Vagina (tissue), 2 donors: ENCODE measurements around the gene KPNA3. TPM values are rescaled to one million over a fixed set of nuclear protein-coding genes. Genes with fewer than 3 reads are reported as not detected.

Source experiments
- DNase-seq, 2 donors: peaks; one replicate each; pipeline ENCODE4 v3.0.0-alpha.2; 2017; ENCODE audit errors: extremely low spot score in 2 of 2
- H3K27ac ChIP-seq: fragments of 200-600 bp; sonication (generic); one replicate; pipeline ENCODE4 v1.5.1; 2019
- H3K27me3 ChIP-seq: fragments of 200-600 bp; sonication (generic); one replicate; pipeline ENCODE4 v1.5.1; 2019
- H3K36me3 ChIP-seq, 2 donors: fragments of 200-600 bp; sonication (generic); one replicate each; pipeline ENCODE4 v1.5.1; 2017 to 2019
- H3K4me1 ChIP-seq: fragments of 200-600 bp; sonication (generic); one replicate; pipeline ENCODE4 v1.5.1; 2019
- H3K4me3 ChIP-seq, 2 donors: fragments of 200-600 bp; sonication (generic); 1 replicate in 1 of 2; 2 replicates in 1 of 2; pipeline ENCODE4 v1.5.1; 2016 to 2019
- H3K9me3 ChIP-seq: fragments of 200-600 bp; sonication (generic); one replicate; pipeline ENCODE4 v1.5.1; 2019
- POLR2A ChIP-seq, 2 donors: fragments of 450-650 bp; IDR thresholded peaks; one replicate each; pipeline ENCODE4 v1.6.1; 2017; ENCODE audit warnings: antibody characterized with exemption in 2 of 2, mild to moderate bottlenecking in 2 of 2, moderate library complexity in 2 of 2
- POLR2AphosphoS5 ChIP-seq, 2 donors: sonication (generic); formaldehyde crosslinking; IDR thresholded peaks; one replicate each; pipeline ENCODE4 v1.9.0; 2017; ENCODE audit warnings: antibody characterized with exemption in 2 of 2, mild to moderate bottlenecking in 2 of 2, low read depth in 1 of 2; ENCODE audit not compliant: insufficient read depth in 1 of 2
- intact Hi-C: fragments of 100-400 bp; cut with DNase I; formaldehyde crosslinking; loops from one replicate; pipeline ENCODE4 v1.15.1; 2023
- total RNA-seq: library from RNA; depleted of rRNA; stranded (reverse); fragments of >200 nt; gene quantifications from one replicate; pipeline ENCODE4 v1.2.3, GENCODE V29; 2016
- TF ChIP-seq, protein P1 (sequence below), 3 experiments: fragments of 450-650 bp in 2 of 3; fragments of 200-600 bp in 1 of 3; sonication (generic) in 1 of 3; IDR thresholded peaks; one replicate each; pipeline ENCODE4 v1.5.1; 2017 to 2019; ENCODE audit warnings: antibody characterized with exemption in 3 of 3, mild to moderate bottlenecking in 2 of 3, moderate library complexity in 2 of 3

Gene KPNA3
- total RNA-seq, 1 donor from 2014 or later, result 17.2 TPM

DNA sequence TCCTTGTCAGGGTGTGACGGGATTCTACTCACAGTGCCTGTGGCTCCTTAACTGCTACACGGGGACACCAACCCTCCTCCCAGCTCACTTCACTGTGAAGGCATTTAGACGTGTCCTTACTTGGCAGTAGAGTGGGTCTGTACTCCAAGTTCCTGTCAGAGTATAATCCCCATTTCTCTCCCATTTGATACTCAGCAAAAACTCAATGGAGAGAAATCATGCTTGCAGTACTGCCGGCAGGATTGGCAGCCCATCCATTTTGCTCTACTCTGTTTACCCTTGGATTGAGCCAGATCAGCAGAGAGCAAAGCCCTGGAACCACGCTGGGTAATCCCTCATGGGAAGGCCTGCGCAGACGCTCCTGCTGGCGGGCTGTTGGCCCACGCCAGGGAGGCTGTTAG, 135.2 kb downstream of the KPNA3 start:
- TF ChIP-seq POLR2A (IDR thresholded peaks at IDR 0.05) (no peak), POLR2AphosphoS5 (IDR thresholded peaks at IDR 0.05; ENCODE audit: insufficient read depth in 1 of 2, low read depth in 1 of 2) (peak in 1 of 2 donors; percentile 52)
- DNase-seq, result no peak
- no peak overlapping the region for H3K4me3 ChIP-seq
- no peak overlapping the region for H3K27ac ChIP-seq
- H3K27me3 ChIP-seq, result no peaks in the 10 kb centered on the region
- H3K9me3 ChIP-seq, result no peaks in the 10 kb centered on the region
- intact Hi-C loops, result no loop called here
- peaks cover 0 to 14% of the 10 kb centered on the region in 2 donors for H3K36me3 ChIP-seq
- no peaks in the 10 kb centered on the region for H3K4me1 ChIP-seq

DNA sequence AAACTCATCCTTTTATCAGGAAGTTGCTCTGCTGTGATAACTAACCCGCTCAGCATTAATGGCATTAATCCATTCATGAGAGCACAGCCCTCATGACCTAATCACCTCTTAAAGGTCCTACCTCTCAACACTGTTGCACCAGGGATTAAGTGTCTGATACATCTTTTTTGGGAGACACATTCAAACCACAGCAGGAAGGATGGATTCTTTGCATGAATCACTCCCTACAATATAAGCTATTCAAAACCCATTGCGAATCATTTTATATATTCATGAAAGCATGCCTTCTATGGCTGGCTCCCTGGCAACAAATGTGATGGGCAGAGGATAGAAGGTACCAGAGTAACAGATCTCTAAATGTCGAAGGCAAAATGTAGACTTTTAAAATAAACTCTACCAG, 136.6 kb downstream of the KPNA3 start:
- no peak overlapping the region for H3K4me3 ChIP-seq
- TF ChIP-seq, protein P1, sequence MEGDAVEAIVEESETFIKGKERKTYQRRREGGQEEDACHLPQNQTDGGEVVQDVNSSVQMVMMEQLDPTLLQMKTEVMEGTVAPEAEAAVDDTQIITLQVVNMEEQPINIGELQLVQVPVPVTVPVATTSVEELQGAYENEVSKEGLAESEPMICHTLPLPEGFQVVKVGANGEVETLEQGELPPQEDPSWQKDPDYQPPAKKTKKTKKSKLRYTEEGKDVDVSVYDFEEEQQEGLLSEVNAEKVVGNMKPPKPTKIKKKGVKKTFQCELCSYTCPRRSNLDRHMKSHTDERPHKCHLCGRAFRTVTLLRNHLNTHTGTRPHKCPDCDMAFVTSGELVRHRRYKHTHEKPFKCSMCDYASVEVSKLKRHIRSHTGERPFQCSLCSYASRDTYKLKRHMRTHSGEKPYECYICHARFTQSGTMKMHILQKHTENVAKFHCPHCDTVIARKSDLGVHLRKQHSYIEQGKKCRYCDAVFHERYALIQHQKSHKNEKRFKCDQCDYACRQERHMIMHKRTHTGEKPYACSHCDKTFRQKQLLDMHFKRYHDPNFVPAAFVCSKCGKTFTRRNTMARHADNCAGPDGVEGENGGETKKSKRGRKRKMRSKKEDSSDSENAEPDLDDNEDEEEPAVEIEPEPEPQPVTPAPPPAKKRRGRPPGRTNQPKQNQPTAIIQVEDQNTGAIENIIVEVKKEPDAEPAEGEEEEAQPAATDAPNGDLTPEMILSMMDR (IDR thresholded peaks at IDR 0.05), result no peak
- peak in 1 of 2 donors; percentile 42 for TF ChIP-seq POLR2AphosphoS5 (IDR thresholded peaks at IDR 0.05; ENCODE audit: insufficient read depth in 1 of 2, low read depth in 1 of 2)
- H3K27ac ChIP-seq, result no peak overlapping the region
- H3K9me3 ChIP-seq, result no peaks in the 10 kb centered on the region
- H3K27me3 ChIP-seq, result no peaks in the 10 kb centered on the region
- peaks cover 0 to under 1% of the 10 kb centered on the region in 2 donors for H3K36me3 ChIP-seq
- DNase-seq, result no peak
- intact Hi-C loops, result no loop called here
- no peaks in the 10 kb centered on the region for H3K4me1 ChIP-seq

DNA sequence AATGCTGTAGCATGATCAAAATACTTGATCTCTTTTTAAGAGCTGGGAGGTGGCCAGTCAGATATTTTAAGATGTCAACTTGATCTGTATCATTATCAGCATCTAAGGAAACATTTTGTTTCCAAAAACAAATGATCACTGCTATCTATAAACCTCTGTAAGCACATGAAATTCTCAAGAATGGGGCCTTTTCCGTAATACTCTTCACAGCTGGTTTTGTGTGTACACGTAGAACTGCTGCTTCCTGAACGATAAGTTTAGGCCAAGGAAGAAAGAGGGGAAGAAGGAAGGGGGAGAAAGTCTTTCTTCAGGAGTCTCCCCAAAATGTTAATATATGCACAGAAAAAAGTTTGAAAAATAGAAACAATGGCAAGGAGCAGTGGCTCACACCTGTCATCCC, 138.5 kb downstream of the KPNA3 start:
- Histone ChIP-seq H3K4me1 (no peaks in the 10 kb centered on the region), H3K36me3 (no peaks in the 10 kb centered on the region), H3K27me3 (no peaks in the 10 kb centered on the region), H3K9me3 (no peaks in the 10 kb centered on the region), H3K27ac (no peak overlapping the region), H3K4me3 (no peak overlapping the region)
- TF ChIP-seq, protein P1 (IDR thresholded peaks at IDR 0.05), result no peak
- TF ChIP-seq POLR2A (IDR thresholded peaks at IDR 0.05) (no peak), POLR2AphosphoS5 (IDR thresholded peaks at IDR 0.05; ENCODE audit: insufficient read depth in 1 of 2, low read depth in 1 of 2) (no peak)
- intact Hi-C loops, result no loop called here
- no peak for DNase-seq

DNA sequence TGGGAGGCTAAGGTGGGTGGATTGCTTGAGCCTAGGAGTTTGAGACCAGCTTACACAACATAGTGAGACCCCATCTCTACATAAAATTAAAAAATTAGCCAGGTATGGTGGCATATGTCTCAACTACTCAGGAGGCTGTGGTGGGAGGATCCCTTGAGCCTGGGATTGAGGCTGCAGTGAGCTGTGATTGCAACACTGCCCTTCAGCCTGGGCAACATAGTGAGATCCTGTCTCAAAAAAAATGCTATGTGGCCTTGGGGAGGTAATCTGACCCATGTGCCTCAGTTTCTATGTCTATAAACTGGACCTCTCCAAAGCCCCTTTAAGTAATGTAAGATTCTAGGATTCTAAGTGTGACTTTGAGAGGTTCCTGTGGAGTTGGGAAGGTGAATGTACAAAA, 139.0 kb downstream of the KPNA3 start:
- H3K27me3 ChIP-seq, result no peaks in the 10 kb centered on the region
- no peaks in the 10 kb centered on the region for H3K9me3 ChIP-seq
- DNase-seq, result no peak
- no peaks in the 10 kb centered on the region for H3K36me3 ChIP-seq
- no peak overlapping the region for H3K4me3 ChIP-seq
- intact Hi-C loops, result no loop called here
- H3K27ac ChIP-seq, result no peak overlapping the region
- no peaks in the 10 kb centered on the region for H3K4me1 ChIP-seq
- TF ChIP-seq, protein P1 (IDR thresholded peaks at IDR 0.05), result no peak
- TF ChIP-seq POLR2AphosphoS5 (IDR thresholded peaks at IDR 0.05; ENCODE audit: insufficient read depth in 1 of 2, low read depth in 1 of 2), result no peak
- no peak for TF ChIP-seq POLR2A (IDR thresholded peaks at IDR 0.05)

DNA sequence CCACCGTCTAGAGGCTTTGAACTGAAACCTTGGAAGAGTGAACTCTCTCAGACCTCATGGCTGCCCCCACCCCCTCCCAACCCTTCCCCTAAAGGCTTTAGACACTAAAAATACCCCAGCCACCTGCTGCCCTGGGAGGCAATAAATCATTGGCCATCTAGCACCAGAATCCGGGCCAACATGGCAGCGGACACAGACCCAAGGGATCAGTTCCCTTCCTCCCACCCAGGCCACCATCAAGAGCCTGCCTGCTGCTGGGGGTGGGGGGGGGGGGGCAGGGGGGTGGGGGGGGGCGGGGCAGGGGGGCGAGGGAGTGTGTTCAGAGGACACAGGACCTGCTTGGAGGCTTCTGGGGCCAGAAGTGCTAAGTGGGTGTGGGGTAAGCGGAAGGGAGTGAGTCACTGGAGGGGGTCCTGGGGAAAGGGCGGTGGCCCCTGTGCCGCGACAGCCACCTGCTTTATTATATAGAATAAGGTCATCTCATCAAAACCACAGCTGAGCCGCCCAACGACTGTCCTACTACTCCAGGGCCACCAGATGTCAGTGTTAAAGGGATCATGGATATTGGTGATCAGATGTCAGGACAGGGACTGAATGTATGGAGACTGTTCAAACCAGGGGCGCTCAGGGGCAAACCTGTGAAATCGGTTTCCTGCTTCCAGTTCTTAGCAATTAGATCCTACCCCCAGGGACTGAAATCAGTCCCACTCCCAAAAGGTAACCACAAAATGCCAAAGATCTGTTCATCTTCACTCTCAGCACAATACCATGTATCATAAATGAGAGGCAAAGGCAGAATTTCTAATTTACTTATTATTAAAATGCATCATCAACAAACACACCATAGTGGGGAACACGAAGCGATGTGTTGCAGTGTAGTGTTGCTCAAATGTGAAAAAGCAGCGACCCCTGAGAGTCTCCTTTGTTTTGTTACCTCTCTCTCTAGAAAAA, 139.9 kb downstream of the KPNA3 start:
- no peak for DNase-seq
- no peak overlapping the region for H3K27ac ChIP-seq
- H3K27me3 ChIP-seq, result no peaks in the 10 kb centered on the region
- no peaks in the 10 kb centered on the region for H3K9me3 ChIP-seq
- no peaks in the 10 kb centered on the region for H3K4me1 ChIP-seq
- intact Hi-C loops, result no loop called here
- TF ChIP-seq POLR2A (IDR thresholded peaks at IDR 0.05) (no peak), POLR2AphosphoS5 (IDR thresholded peaks at IDR 0.05; ENCODE audit: insufficient read depth in 1 of 2, low read depth in 1 of 2) (no peak)
- TF ChIP-seq, protein P1 (IDR thresholded peaks at IDR 0.05), result no peak
- no peak overlapping the region for H3K4me3 ChIP-seq
- no peaks in the 10 kb centered on the region for H3K36me3 ChIP-seq
